NT2/D1 (cell line): ENCODE results near the gene MBD4.

ENCODE experiments used
- SUZ12 ChIP-seq: IDR thresholded peaks from 2 replicates; pipeline ENCODE4 v1.6.1; 2011; ENCODE audit not compliant: insufficient read length, insufficient read depth; ENCODE audit errors: extremely low read depth
- YY1 ChIP-seq: IDR thresholded peaks from 2 replicates; pipeline ENCODE4 v1.6.1; 2011; ENCODE audit not compliant: insufficient read length, insufficient read depth

GRCh38 chr3:129487183-129487867, 47.6 kb upstream of the MBD4 start:
- TF ChIP-seq YY1 (no peak), SUZ12 (no peak)
